NCI-H2227 treated with DMSO at 0.1 percent for 48 hours (cell line): Measurements from ENCODE around the gene ZDHHC13.
A peak's percentile ranks its signal among the peaks of the same experiment; 100 is the strongest.

Source experiments
- DNase-seq: peaks from one replicate; lab custom pipeline; 2025; lab: John Stamatoyannopoulos, UW

Gene ZDHHC13

GRCh38 chr11:19116971-19117759 is at the start of gene ZDHHC13:
TSS of gene ZDHHC13 (plus strand) at chr11:19117168. CDS start at chr11:19117250, 82 bp downstream.
- peak; percentile 88 for DNase-seq

- DNase-seq, result peak; percentile 91
These were observed 45.7 kb upstream of the ZDHHC13 start for GRCh38 chr11:19071255-19071654.

GRCh38 chr11:19072464-19072863 is 44.5 kb upstream of the ZDHHC13 start:
- DNase-seq, result no peak

GRCh38 chr11:19073454-19074415 is 43.2 kb upstream of the ZDHHC13 start:
- no peak for DNase-seq

- DNase-seq, result no peak
These were observed 41.3 kb upstream of the ZDHHC13 start for GRCh38 chr11:19075636-19076035.

- DNase-seq, result peak; percentile 16
These were observed 40.0 kb upstream of the ZDHHC13 start for GRCh38 chr11:19076744-19077589.

GRCh38 chr11:19077965-19078364 is 39.0 kb upstream of the ZDHHC13 start:
- no peak for DNase-seq

GRCh38 chr11:19079643-19080440 is 37.1 kb upstream of the ZDHHC13 start:
- DNase-seq, result no peak

- no peak for DNase-seq
These were observed 36.4 kb upstream of the ZDHHC13 start for GRCh38 chr11:19080579-19080993.

- DNase-seq, result no peak
These were observed 33.8 kb upstream of the ZDHHC13 start for GRCh38 chr11:19083166-19083565.

GRCh38 chr11:19084661-19085315 is 32.2 kb upstream of the ZDHHC13 start:
- no peak for DNase-seq

- DNase-seq, result no peak
These were observed 29.3 kb upstream of the ZDHHC13 start for GRCh38 chr11:19087658-19088057.

GRCh38 chr11:19088791-19089190 is 28.2 kb upstream of the ZDHHC13 start:
- no peak for DNase-seq

GRCh38 chr11:19089421-19089820 is 27.5 kb upstream of the ZDHHC13 start:
- no peak for DNase-seq

- no peak for DNase-seq
These were observed 25.6 kb upstream of the ZDHHC13 start for GRCh38 chr11:19091366-19091765.

- DNase-seq, result no peak
These were observed 24.6 kb upstream of the ZDHHC13 start for GRCh38 chr11:19092342-19092741.

- DNase-seq, result no peak
These were observed 24.1 kb upstream of the ZDHHC13 start for GRCh38 chr11:19092850-19093249.

- DNase-seq, result no peak
These were observed 23.0 kb upstream of the ZDHHC13 start for GRCh38 chr11:19093976-19094375.

GRCh38 chr11:19094859-19095258 is 22.1 kb upstream of the ZDHHC13 start:
- DNase-seq, result no peak

GRCh38 chr11:19099093-19099492 is 17.9 kb upstream of the ZDHHC13 start:
- no peak for DNase-seq

GRCh38 chr11:19100885-19101284 is 16.1 kb upstream of the ZDHHC13 start:
- DNase-seq, result no peak
